ENCODE measurements around the gene TCERG1. TPM values are rescaled to one million over a fixed set of nuclear protein-coding genes. Genes with fewer than 3 reads are reported as not detected.

Gene TCERG1
- total RNA-seq, 1 donor from 2014 or later, result 65.2 TPM

DNA sequence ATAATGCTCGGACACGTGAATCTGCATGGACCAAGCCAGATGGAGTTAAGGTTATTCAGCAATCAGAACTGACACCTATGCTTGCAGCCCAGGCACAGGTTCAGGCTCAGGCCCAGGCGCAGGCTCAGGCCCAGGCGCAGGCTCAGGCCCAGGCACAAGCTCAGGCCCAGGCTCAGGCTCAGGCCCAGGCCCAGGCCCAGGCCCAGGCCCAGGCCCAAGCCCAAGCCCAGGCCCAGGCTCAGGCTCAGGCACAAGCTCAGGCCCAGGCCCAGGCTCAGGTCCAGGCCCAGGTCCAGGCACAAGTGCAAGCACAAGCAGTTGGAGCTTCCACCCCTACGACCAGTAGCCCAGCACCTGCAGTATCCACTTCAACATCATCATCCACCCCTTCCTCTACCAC, 11.8 kb downstream of the TCERG1 start:
- DNase-seq, result no peak

DNA sequence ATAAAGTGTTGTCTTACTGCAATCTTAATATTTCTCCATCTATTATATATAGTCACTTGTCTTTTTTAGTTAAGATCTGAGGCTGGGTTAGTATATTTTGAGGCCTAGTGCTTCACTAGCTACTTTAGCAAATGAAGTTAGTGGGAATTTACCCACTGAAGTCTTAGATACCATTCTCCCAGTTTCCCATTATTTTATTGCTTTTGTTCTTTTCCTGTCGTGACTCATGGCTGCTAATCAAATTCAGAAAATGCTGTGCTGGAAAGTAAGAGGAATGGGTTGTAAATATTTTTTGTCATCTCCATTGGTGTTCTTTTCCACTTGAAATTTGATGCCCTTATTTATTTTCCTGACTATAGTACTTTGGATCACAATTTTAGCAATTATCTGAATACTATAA, 14.2 kb downstream of the TCERG1 start:
- DNase-seq, result no peak

DNA sequence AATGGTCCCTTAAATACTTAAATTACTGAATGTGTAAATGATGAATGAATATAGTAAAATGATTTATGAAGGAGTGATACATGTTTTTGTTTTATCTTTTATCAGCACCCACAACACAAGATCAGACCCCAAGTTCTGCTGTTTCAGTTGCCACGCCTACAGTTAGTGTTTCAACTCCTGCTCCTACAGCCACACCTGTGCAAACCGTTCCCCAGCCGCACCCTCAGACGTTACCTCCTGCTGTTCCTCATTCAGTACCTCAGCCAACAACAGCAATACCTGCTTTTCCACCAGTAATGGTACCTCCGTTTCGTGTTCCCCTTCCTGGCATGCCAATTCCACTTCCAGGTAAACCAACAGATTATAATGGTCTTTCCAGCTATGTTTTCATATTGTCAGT, 16.3 kb downstream of the TCERG1 start:
- no peak for DNase-seq

DNA sequence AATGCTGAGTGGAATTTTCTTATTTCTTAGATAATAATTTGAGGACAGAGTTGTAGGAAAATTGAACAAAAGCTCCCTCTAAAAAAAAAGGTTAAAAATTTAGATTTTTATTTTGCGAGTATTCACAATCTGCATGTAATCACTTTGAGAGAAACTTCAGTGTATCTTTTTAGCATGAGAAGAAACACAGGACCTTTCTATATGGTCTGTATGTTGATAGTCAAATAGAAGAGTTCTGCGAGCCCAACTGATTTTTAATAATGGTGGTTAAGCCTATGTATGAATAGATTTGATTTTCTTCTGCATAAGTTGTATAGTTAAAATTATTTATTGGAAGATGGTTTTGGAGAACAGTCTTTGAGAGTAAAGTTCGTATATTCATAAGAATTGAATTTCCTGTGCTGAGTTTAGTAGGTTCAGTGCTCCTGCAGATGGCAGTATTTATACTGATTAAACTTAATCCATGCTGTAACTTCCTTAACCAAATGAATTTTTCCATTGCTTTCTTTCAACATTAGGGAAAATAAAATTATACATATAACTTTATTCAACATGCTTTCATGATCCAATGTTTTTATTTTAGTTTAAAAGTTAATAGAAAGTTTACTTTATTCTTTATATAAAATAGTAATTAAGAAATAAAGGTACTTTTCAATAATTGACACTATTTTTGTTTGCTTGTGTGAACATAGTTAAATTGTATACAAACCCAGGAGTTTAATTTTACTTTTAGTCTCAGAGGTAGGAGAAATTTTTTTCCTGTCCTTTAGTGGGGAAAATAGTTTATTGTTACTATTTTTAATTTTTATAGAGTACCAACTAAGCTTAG, 19.6 kb downstream of the TCERG1 start:
- no peak for DNase-seq

DNA sequence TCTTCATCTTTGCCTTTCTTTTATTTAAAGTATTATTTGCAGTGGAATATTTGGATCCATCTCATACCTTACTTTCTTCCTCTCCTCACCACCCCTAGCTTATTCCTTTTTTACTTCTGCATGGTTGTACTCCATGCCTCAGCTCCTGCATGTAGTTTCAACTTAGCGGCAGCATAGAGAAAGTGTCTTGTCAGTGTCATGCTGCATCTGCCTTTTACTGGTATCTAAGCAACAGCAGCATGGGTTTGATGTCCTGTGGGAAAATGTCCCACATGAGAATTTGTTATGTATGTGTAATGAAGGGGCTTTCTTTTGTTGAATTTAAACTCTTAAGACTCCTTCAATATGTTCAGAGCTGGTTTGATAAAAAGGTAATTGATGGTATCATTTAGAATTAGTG, 20.6 kb downstream of the TCERG1 start:
- no peak for DNase-seq

DNA sequence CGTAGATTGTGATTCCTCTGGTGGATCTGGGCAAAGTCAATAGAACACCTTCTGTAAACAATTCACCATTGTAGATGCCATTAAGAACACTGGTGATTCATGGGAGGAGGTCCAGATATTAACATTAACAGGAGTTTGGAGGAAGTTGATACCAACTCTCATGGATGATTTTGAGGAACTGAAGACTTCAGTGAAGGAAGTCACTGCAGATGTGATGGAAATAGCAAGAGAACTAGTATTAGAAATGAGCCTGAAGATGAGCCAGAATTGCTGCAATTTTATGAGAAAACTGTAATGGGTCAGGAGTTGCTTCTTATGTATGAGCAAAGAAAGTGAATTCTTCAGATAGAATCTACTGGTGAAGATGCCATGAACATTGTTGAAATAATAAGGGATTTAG, 26.9 kb downstream of the TCERG1 start:
- no peak for DNase-seq

DNA sequence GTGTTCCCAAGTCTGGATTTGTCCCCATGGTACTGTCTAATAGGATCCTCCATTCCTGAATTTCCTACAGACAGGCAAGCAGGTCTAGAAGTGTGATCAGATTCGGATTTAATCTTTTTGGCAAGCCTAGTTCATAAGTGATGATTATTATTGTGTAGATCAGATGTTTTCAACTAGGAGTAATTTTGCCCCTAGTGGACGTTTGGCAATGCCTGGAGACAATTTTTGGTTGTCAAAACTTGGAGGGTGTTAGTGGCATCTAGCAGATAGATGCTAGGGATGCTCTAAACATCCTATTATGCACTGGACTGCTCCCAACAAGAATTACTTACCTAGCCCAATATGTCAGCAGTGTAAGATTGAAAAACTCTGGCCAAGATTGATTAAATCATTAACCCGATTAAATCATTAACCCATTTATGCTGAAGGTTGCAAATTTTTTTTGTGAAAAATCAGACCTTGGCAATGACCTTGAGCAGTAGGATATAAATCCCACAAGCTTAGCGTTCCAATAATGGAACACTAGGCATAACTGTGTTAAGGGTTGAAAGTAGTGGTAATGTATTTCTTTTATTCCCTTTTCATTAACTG, 28.2 kb downstream of the TCERG1 start:
- DNase-seq, result no peak

DNA sequence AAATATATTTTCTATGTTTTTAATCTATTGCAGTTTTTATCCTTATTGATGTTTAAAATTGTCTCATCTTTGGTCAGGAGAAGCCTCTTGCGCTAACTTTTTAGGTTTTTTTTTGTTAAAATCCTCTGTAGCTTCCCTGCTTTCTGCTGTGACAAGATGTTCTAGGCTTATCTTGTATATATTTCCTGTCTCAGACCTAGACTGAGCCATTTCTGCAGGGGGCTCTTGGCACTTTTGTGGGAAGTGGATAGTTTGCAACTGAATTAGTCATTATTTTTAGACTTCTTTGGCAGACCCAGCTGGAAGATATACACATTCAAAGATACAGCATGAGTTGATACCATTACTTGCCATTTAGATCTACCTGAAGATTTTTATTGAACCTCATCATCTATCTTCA, 28.8 kb downstream of the TCERG1 start:
- DNase-seq, result no peak

DNA sequence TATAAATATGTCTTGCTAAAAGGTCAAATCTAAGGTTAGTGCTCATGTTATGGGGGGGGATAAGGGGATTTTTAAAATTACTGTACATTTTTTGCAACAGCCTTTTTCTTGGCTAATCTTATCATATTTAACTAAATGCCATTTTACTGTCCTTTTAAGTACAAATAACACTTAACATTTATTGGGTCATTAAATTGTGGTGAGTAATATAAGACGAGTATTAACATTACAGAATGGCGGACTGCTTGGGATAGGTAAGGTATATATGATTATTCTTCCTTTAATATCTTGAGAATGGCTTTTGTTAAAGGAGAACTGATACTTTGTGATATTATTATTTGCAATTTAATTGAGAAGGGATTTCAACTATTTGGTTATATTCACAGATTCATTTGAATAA, 35.6 kb downstream of the TCERG1 start:
- DNase-seq, result no peak

DNA sequence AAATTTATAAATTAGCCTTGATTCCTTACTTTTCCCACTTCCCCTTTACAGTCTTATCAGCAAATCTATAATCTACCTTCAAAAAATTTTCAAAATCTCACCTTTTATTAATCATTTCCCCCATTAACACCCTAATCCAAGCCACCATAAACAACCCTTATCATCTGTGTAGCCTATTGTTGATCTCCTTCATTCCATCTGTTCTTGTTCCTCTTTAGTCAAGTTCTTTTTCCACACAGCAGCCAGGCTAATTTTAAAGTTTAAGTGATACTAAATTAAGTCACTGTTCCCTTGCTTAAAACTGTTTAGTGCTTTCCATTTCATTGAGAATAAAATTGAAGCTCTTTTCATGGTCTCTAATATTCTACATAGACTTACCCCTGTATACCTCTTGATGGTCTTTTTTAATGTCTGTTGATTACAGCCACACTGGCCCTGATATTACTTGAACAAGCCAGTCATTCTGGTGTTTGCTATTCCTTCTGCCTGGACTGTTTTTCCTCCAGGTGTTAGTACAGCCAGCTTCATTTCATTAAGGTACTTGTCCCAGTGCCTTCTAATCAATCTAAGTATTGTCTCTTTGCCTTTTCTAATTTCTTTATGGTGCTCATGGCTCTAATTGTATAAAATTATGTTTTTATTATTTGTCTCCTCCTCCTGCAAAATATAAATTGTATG, 37.7 kb downstream of the TCERG1 start:
- no peak for DNase-seq

DNA sequence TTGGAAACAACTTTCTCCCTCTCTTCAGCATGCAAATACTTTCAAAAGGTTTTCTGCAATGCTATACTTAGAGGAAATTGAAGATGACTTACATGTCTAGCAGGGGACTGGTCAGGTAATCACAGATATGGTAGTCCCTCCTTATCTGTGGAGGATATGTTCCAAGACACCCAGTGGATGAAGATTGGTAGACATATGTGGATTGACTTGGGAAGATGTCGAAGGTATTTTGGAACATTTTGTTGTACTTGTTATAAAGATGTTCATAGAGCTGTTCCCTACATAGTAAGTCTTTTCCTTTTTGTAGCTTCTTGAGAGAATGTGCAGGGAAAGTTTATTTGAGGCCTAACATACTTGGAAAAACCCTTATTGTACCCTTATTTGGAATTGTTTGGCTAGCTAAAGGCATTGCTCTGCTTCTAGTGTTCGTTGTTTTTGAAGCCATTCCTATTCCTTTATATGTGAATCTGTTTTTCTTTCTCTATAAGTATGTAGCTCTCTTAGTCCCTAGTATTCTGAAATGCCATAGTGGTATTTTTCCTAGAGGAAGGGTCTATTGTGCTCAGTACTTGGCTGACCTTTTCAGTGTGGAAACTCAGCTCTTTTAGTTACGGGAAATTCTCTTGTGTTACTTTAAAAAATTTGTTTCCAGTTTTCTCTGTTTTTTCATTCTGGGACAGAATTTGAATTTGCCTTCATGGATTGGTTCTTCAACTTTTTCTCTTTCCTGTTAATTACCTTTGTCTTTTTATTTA, 43.1 kb downstream of the TCERG1 start:
- no peak for DNase-seq

DNA sequence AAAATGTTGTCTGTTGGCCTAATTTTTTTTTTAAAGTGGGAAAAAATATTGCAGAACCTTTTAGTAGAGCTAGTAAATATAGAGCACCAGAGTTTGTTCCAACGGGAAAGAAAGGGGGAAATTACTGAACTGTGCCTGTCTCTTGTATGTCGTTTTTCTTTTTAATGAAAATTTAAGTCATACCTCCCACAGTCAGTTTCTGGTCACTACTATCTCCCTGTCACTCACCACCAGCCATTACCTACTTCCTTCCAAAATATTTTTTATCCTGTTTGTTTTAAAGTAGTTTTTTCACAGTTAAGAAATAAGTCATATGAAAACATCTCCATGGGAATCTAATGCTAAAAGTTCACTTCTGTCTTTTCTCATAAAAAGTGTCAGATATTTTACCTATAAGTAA, 47.5 kb downstream of the TCERG1 start:
- DNase-seq, result no peak

DNA sequence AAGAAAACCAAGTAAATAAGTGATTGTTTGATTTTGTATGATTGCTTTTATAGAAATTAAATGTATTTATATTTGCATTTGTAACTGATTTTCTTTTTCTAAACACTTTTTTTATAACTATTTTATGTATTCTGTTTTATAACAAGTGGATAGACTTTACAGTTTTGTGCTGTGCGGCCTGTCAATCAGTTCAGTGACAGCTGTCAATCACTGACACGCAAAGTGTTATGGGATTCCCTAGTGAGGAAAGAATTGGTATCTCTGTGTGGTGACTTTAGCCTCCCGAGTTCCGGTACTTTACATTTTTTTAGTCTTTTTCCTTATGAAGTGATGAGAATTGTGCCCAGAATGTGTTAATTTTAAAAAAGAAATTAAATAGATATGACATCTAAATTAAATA, 52.5 kb downstream of the TCERG1 start:
- no peak for DNase-seq

DNA sequence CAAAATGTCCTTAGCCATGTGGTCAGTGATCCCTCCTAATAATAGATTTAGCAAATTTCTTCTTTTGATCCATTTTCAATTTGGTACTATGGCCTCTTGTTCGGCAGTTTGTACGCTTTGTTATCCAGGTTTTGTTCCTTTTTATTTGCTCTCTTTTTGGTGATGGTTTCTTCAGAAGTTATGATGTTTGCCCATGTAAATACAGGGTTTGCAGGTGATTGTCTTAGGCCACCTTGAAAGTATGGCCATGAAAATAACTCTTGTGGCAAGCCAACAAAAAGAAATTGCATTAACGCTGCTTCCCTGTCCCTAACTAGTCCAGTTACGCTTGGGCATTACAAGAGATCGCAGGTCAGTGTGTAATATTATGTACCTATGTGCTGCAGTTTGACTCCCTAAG, 60.3 kb downstream of the TCERG1 start:
- DNase-seq, result no peak

DNA sequence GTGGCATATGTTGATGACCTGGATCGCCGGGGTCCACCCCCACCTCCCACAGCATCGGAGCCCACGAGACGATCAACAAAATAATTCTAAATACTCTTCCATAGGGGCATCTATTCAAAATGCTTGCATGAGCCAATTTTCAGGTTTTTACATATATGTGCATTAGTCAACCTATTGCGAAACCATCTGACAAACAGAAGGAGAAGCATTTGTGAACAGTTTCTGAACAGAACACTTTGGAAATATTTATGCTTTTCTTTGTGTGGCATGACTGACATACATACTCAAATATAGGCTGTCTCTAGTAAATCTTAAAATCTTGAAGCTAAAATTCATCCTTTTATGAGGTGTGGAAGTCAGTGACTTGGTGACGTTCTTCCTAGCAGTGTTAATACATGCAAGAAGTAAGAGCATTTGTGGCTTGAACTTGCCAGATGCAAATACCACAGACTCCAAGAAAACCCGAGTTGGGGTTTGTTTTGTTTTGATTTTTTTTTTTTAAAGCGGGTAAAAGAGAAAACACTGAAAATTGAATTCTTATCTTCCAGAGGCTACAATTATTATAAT, 63.5 kb downstream of the TCERG1 start:
- no peak for DNase-seq

DNA sequence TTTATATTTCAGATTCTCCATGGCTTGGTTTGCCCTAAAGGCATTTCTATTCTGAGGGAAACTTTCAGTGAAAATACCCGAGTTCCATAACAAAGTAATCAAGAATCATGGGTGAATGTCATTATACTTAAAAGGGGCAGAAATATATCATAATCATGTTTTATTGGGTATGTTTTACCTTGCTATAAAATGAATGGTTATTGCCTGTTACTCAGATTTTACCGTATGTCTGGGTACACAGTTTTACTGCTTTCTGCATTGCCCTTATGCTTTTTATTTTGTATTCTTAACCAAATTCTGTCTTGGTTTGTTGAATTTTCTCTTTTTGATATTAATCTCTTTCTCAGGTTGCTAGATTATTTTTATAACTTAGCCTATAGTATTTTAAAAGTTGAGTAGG, 66.3 kb downstream of the TCERG1 start:
- DNase-seq, result no peak

DNA sequence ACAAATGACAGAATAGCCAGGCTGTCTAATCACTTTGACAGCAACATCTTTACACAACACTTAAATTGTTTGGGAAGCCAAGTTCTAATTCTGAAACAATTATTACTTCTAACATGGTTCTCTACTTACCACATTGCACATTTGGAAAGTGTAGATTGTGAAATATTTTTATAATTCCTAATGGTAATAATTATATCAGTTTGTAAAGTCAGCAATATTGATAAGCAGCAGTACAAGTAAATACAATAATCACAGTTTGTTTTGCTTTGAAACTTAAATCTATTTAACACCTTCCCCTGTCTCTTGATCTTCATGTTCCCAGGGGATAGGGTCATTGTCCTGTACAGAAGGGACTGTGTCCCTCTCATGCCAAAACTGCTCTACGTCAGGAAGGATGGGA, 67.4 kb downstream of the TCERG1 start:
- no peak for DNase-seq

DNA sequence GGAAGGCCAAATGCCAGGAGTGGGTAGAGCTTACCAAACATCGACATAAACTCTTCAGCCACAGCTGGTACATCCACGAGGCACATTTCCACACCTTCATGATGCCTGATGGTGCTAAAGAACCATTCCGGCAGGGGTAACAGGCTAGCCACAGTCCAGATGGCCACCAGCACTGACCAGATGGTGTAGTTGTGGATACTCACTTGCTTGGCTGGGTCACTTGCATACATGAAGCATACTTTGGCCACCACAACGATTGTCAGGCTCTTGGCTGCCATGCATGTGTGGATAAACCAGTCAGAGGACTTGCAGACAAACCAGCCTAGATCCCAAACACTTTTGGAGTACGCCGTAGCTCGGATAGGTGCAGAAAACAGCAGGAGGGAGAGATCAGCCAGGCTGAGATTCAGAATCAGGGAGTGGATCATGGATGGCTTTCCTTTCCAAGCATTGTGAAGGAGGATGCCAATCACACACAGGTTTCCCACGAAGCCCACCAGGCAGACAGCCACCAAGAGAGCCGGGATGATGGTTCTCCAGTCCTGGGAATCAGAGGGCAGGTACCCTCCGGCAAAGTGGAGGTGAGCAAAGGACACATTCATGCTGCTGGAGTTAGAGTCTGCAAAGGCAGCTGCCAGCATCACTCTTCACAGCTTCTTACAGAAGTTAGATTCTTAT, 68.5 kb downstream of the TCERG1 start:
- DNase-seq, result no peak

DNA sequence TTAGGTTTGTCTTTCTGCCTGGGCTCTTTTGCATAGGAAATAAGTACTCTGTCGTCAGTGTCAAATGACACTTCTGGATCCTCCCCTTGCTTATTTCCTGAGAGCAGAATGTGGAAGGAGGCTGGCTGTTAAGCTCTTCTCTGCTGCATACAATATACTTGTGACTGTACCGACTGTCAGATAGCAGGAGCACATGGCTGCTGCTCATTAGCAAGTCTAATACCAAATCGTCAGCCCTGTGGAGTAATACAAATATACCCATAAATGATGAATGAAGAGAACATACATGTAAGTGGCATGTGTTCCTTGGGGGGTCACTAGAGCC, 69.0 kb downstream of the TCERG1 start, which contains the start of gene GPR151:
Gene GPR151 (minus strand): TSS at position 40 of the 325 bp plus-strand sequence. CDS start 77 bp downstream, outside the sequence.
- no peak for DNase-seq

DNA sequence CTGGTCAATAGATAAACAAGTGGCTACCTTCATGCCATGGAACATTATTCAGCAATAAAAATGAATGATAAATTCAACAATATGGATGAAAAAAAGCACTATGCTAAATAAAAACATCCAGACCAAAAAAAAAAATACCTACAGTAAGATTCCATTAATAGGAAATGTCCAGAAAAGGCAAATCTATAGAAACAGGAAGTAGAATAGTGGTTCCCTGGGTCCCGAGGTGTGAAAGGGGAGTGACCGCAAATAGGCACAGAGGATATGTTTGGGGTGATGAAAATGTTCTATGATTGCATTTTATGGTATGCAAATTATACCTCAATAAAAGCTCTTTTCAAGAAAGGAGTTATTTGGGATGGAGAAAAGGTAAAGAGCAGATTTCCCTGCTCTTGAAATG, 72.4 kb downstream of the TCERG1 start:
- DNase-seq, result no peak

DNA sequence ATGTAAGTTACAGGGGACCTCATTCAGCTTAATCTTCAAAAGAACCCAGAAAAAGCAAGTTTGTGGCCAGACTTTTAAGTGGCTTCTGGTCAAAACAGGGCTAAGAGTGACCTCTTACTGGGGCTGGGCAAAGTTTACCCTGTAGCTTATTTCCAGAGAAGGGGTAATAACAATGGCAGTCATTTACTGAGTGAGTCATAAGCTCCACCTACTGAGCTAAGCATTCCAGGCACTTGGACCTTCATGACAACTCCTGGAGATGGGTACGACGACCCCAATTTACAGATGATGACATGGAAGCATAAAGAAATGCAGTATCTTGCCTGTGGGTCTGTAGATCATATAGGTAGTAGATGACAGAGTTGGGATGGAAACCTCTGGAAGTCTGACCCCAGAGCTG, 73.6 kb downstream of the TCERG1 start:
- no peak for DNase-seq

All from skin of body (tissue), 2 donors.